Esophagus squamous epithelium (tissue), 5 donors: ENCODE results near the gene SPOCK1. TPM values are rescaled to one million over a fixed set of nuclear protein-coding genes. Genes with fewer than 3 reads are reported as not detected.

ENCODE experiments used
- DNase-seq: peaks from one replicate; lab custom pipeline; 2025; lab: John Stamatoyannopoulos, UW
- H3K27ac ChIP-seq, 4 donors: fragments of 200-600 bp; sonication (generic); one replicate each; pipeline ENCODE4 v1.5.1; 2016 to 2019; ENCODE audit warnings: mild to moderate bottlenecking in 1 of 4
- H3K27me3 ChIP-seq, 4 donors: fragments of 200-600 bp; sonication (generic); 1 replicate in 3 of 4; 2 replicates in 1 of 4; pipeline versions ENCODE4 v1.5.1 to v1.6.0; 2017 to 2021; ENCODE audit warnings: antibody characterized with exemption in 1 of 4
- H3K36me3 ChIP-seq, 3 donors: fragments of 200-600 bp; sonication (generic); one replicate each; pipeline ENCODE4 v1.5.1; 2016 to 2019
- H3K4me1 ChIP-seq, 3 donors: fragments of 200-600 bp; sonication (generic); one replicate each; pipeline ENCODE4 v1.5.1; 2017 to 2019
- H3K4me3 ChIP-seq, 4 donors: fragments of 200-600 bp; sonication (generic); 1 replicate in 3 of 4; 2 replicates in 1 of 4; pipeline ENCODE4 v1.5.1; 2016 to 2019; ENCODE audit warnings: mild to moderate bottlenecking in 2 of 4, moderate library complexity in 1 of 4
- H3K9me3 ChIP-seq, 3 donors: fragments of 200-600 bp; sonication (generic); one replicate each; pipeline ENCODE4 v1.5.1; 2016 to 2019
- CTCF ChIP-seq, 6 experiments: fragments of 450-650 bp in 4 of 6; fragments of 200-600 bp in 2 of 6; sonication (generic) in 2 of 6; IDR thresholded peaks; one replicate each; pipeline ENCODE4 v1.5.1; 2016 to 2019; ENCODE audit warnings: antibody characterized with exemption in 6 of 6, mild to moderate bottlenecking in 4 of 6, moderate library complexity in 4 of 6
- POLR2A ChIP-seq, 4 donors: fragments of 450-650 bp; IDR thresholded peaks; one replicate each; pipeline ENCODE4 v1.6.1; 2017; ENCODE audit warnings: antibody characterized with exemption in 4 of 4, mild to moderate bottlenecking in 4 of 4, moderate library complexity in 3 of 4
- WGBS, 2 donors: methylation state at CpG; one replicate each; pipeline ENCODE4 v1.1.5; 2018; 5-methylcytosine and 5-hydroxymethylcytosine counted together
- intact Hi-C: fragments of 100-400 bp; cut with DNase I; formaldehyde crosslinking; loops from one replicate; pipeline ENCODE4 v1.15.0; 2022
- total RNA-seq, 4 donors: library from RNA; depleted of rRNA; stranded (reverse); fragments of >200 nt; gene quantifications; one replicate each; pipeline ENCODE4 v1.1.0, GENCODE V29; 2016
- donor health status: DM: yes; HTN: yes; CAD: no.

SPOCK1 gene
- total RNA-seq, 4 donors from 2014 or later, result 0.99 to 21.9 (median 8.1) TPM

GRCh38 chr5:137389042-137389441 lies 110.1 kb downstream of the SPOCK1 start:
- H3K4me3 ChIP-seq, result no peak overlapping the region
- intact Hi-C loops, result no loop called here
- H3K27me3 ChIP-seq, result no peaks in the 10 kb centered on the region
- H3K4me1 ChIP-seq, result no peaks in the 10 kb centered on the region
- no peak overlapping the region for H3K27ac ChIP-seq
- WGBS, 2 donors, result 71 to 77% methylated on average over 1 of the region's 1 CpG
- TF ChIP-seq POLR2A (IDR thresholded peaks at IDR 0.05) (no peak), CTCF (IDR thresholded peaks at IDR 0.05) (no peak)
- H3K36me3 ChIP-seq, result no peaks in the 10 kb centered on the region
- DNase-seq, result no peak
- no peaks in the 10 kb centered on the region for H3K9me3 ChIP-seq

- H3K27me3 ChIP-seq, result no peaks in the 10 kb centered on the region
- 43 to 83% methylated on average over 1 of the region's 1 CpG for WGBS, 2 donors
- intact Hi-C loops, result no loop called here
- no peak for TF ChIP-seq CTCF (IDR thresholded peaks at IDR 0.05)
- TF ChIP-seq POLR2A (IDR thresholded peaks at IDR 0.05), result no peak
- H3K9me3 ChIP-seq, result peaks cover 0 to 13% (median 6%) of the 10 kb centered on the region in 3 donors
- H3K4me3 ChIP-seq, result no peak overlapping the region
- no peak for DNase-seq
- no peaks in the 10 kb centered on the region for H3K36me3 ChIP-seq
- H3K4me1 ChIP-seq, result no peaks in the 10 kb centered on the region
- no peak overlapping the region for H3K27ac ChIP-seq
Measured at GRCh38 chr5:137385064-137385463, 114.1 kb downstream of the SPOCK1 start.

- no peak for DNase-seq
- peaks cover 0 to 13% (median 6%) of the 10 kb centered on the region in 3 donors for H3K9me3 ChIP-seq
- intact Hi-C loops, result no loop called here
- no peak overlapping the region for H3K27ac ChIP-seq
- H3K4me3 ChIP-seq, result no peak overlapping the region
- WGBS, 2 donors, result 83% methylated on average over 1 of the region's 1 CpG
- no peaks in the 10 kb centered on the region for H3K36me3 ChIP-seq
- no peaks in the 10 kb centered on the region for H3K27me3 ChIP-seq
- TF ChIP-seq CTCF (IDR thresholded peaks at IDR 0.05) (no peak), POLR2A (IDR thresholded peaks at IDR 0.05) (no peak)
- H3K4me1 ChIP-seq, result no peaks in the 10 kb centered on the region
Measured at GRCh38 chr5:137383909-137384308, 115.2 kb downstream of the SPOCK1 start.

- Histone ChIP-seq H3K4me1 (no peaks in the 10 kb centered on the region), H3K4me3 (no peak overlapping the region), H3K27ac (no peak overlapping the region), H3K9me3 (peaks cover 0 to 13% (median 6%) of the 10 kb centered on the region in 3 donors), H3K27me3 (no peaks in the 10 kb centered on the region), H3K36me3 (no peaks in the 10 kb centered on the region)
- DNase-seq, result no peak
- intact Hi-C loops, result no loop called here
- WGBS, 2 donors, result 78 to 100% methylated on average over 1 of the region's 1 CpG
- TF ChIP-seq CTCF (IDR thresholded peaks at IDR 0.05) (no peak), POLR2A (IDR thresholded peaks at IDR 0.05) (no peak)
Measured at GRCh38 chr5:137381555-137381954, 117.6 kb downstream of the SPOCK1 start.

- Histone ChIP-seq H3K4me3 (no peak overlapping the region), H3K4me1 (no peaks in the 10 kb centered on the region), H3K27me3 (no peaks in the 10 kb centered on the region), H3K27ac (no peak overlapping the region), H3K36me3 (no peaks in the 10 kb centered on the region), H3K9me3 (peaks cover 0 to 13% (median 6%) of the 10 kb centered on the region in 3 donors)
- no peak for DNase-seq
- TF ChIP-seq POLR2A (IDR thresholded peaks at IDR 0.05) (no peak), CTCF (IDR thresholded peaks at IDR 0.05) (no peak)
- intact Hi-C loops, result no loop called here
- WGBS, 2 donors, result 68 to 72% methylated on average over 5 of the region's 5 CpGs
Measured at GRCh38 chr5:137379555-137380286, 119.4 kb downstream of the SPOCK1 start.
